GM23338 (cell line): ENCODE measurements around the gene TNNT2.
A peak's percentile ranks its signal among the peaks of the same experiment; 100 is the strongest.

Experiments
- CREB1 ChIP-seq: fragments of 250-450 bp; sonication (Bioruptor Pico); IDR thresholded peaks from 2 replicates; pipeline ENCODE4 v1.5.0; 2020; ENCODE audit warnings: low read depth, mild to moderate bottlenecking, moderate library complexity
- CTCF ChIP-seq, 2 experiments: fragments of 200-600 bp in 1 of 2; sonication (generic) in 1 of 2; conservative IDR thresholded peaks; 2 replicates each; pipeline versions ENCODE4 v1.5.1 to v1.6.1; 2016 to 2017; ENCODE audit warnings: antibody characterized with exemption in 2 of 2, low read depth in 2 of 2, mild to moderate bottlenecking in 2 of 2, moderate library complexity in 1 of 2
- ETS1 ChIP-seq: IDR thresholded peaks from 2 replicates; pipeline ENCODE4 v1.6.1; 2016; ENCODE audit warnings: antibody characterized with exemption
- EZH2 ChIP-seq: fragments of 200-600 bp; sonication (generic); IDR thresholded peaks from one replicate; pipeline ENCODE4 v1.8.0; 2017; ENCODE audit warnings: antibody characterized with exemption, mild to moderate bottlenecking, low read depth; ENCODE audit not compliant: unreplicated experiment
- EZH2phosphoT487 ChIP-seq: fragments of 200-600 bp; sonication (generic); IDR thresholded peaks from one replicate; pipeline ENCODE4 v1.8.1; 2018; ENCODE audit warnings: antibody characterized with exemption; ENCODE audit not compliant: unreplicated experiment
- JUNB ChIP-seq: IDR thresholded peaks from one replicate; pipeline ENCODE4 v1.6.1; 2016; ENCODE audit warnings: antibody characterized with exemption; ENCODE audit not compliant: unreplicated experiment
- POLR2AphosphoS5 ChIP-seq: IDR thresholded peaks from 2 replicates; pipeline ENCODE4 v1.6.1; 2016; ENCODE audit warnings: antibody characterized with exemption, low read depth
- STAT1 ChIP-seq: IDR thresholded peaks from one replicate; pipeline ENCODE4 v1.6.1; 2016; ENCODE audit warnings: antibody characterized with exemption; ENCODE audit not compliant: unreplicated experiment

GRCh38 chr1:201376464-201377374, 761 bp downstream of the TNNT2 start:
- TF ChIP-seq CREB1 (CRISPR knock-in tag): no peak
- TF ChIP-seq EZH2phosphoT487: no peak
- TF ChIP-seq CTCF (conservative IDR thresholded peaks at IDR 0.05; ENCODE audit: low read depth in 2 of 2): peak; percentile 80 to 81
- TF ChIP-seq EZH2: no peak
- no peak for TF ChIP-seq ETS1
- TF ChIP-seq JUNB: no peak
- TF ChIP-seq POLR2AphosphoS5: no peak; the same call in 1 of the 2 replicates
- no peak for TF ChIP-seq STAT1
